CD8-positive, alpha-beta memory T cell (primary cell): Measurements from ENCODE around the gene SLC16A6. TPM values are rescaled to one million over a fixed set of nuclear protein-coding genes. Genes with fewer than 3 reads are reported as not detected.
"Not testable (repeated sequence)": the region's sequence is repeated elsewhere in the genome, so short reads cannot be mapped to it uniquely, and the experiment has no call there.

Experiments used
- CTCF ChIA-PET: fragments of 350-600 bp; sonication (Branson Sonifier 250); formaldehyde crosslinking; loops from one replicate; lab custom pipeline; 2021; ENCODE audit warnings: antibody characterized with exemption; lab: Charles Lee
- POLR2A ChIA-PET: fragments of 350-600 bp; sonication (Branson Sonifier 250); formaldehyde crosslinking; loops from one replicate; lab custom pipeline; 2021; ENCODE audit warnings: antibody characterized with exemption; lab: Charles Lee
- DNase-seq, 5 donors: peaks; one replicate each; pipeline versions ENCODE4 v3.0.0 to v3.0.0-alpha.2; 2020 to 2022; ENCODE audit warnings: mixed read lengths in 1 of 5
- H3K27ac ChIP-seq: one replicate; pipeline ENCODE4 v1.7.0; 2013; ENCODE audit warnings: low read depth, mild to moderate bottlenecking, low read length, moderate library complexity
- H3K27me3 ChIP-seq: 2 replicates; pipeline ENCODE4 v1.7.0; 2013; ENCODE audit warnings: low read length, mild to moderate bottlenecking; ENCODE audit not compliant: insufficient read depth, poor library complexity, severe bottlenecking
- H3K36me3 ChIP-seq: 2 replicates; pipeline ENCODE4 v1.7.0; 2013; ENCODE audit warnings: mild to moderate bottlenecking, low read length, moderate library complexity; ENCODE audit not compliant: insufficient read depth
- H3K4me1 ChIP-seq: 2 replicates; pipeline ENCODE4 v1.7.0; 2013; ENCODE audit warnings: mild to moderate bottlenecking, low read length, moderate library complexity; ENCODE audit not compliant: insufficient read depth
- H3K4me3 ChIP-seq: 2 replicates; pipeline ENCODE4 v1.7.0; 2013; ENCODE audit warnings: mild to moderate bottlenecking, low read length
- H3K9me3 ChIP-seq: 2 replicates; pipeline ENCODE4 v1.7.0; 2013; ENCODE audit warnings: mild to moderate bottlenecking, low read length
- H3K27ac Mint-ChIP-seq, 8 donors: one replicate each; pipeline ENCODE4 v1.8.0; 2020 to 2021; ENCODE audit warnings: mixed read lengths in 8 of 8, mild to moderate bottlenecking in 6 of 8, inconsistent platforms in 3 of 8, moderate library complexity in 3 of 8
- H3K27me3 Mint-ChIP-seq, 2 donors: one replicate each; pipeline ENCODE4 v1.8.0; 2020 to 2021; ENCODE audit warnings: mixed read lengths in 2 of 2, mild to moderate bottlenecking in 1 of 2, moderate library complexity in 1 of 2
- H3K36me3 Mint-ChIP-seq, 3 donors: one replicate each; pipeline ENCODE4 v1.8.0; 2020 to 2021; ENCODE audit warnings: mixed read lengths in 3 of 3, inconsistent platforms in 1 of 3, mild to moderate bottlenecking in 1 of 3
- H3K4me1 Mint-ChIP-seq, 3 donors: one replicate each; pipeline ENCODE4 v1.8.0; 2020 to 2021; ENCODE audit warnings: mixed read lengths in 3 of 3, inconsistent platforms in 1 of 3, mild to moderate bottlenecking in 1 of 3
- H3K4me3 Mint-ChIP-seq, 7 donors: one replicate each; pipeline ENCODE4 v1.8.0; 2020 to 2021; ENCODE audit warnings: mixed read lengths in 7 of 7, mild to moderate bottlenecking in 6 of 7, moderate library complexity in 4 of 7, inconsistent platforms in 2 of 7
- H3K9me3 Mint-ChIP-seq, 5 donors: one replicate each; pipeline ENCODE4 v1.8.0; 2020 to 2022; ENCODE audit warnings: mixed read lengths in 5 of 5, mild to moderate bottlenecking in 3 of 5, moderate library complexity in 2 of 5, inconsistent platforms in 1 of 5
- polyA plus RNA-seq: library from polyadenylated mRNA; unstranded; fragments of 300-500 nt; fragmentation: Illumina TruSeq; gene quantifications from one replicate; pipeline ENCODE4 v1.2.3, GENCODE V29; 2021
- total RNA-seq, 2 experiments: library from RNA; stranded (reverse); gene quantifications; one replicate each; pipeline ENCODE4 v1.2.3, GENCODE V29; 2021

SLC16A6 gene
- total and polyA plus RNA-seq, 3 experiments from 2014 or later: 1.3 to 9.4 (median 8.4) TPM

- Histone ChIP-seq H3K36me3 (peaks cover 4% of the 10 kb centered on the region), H3K4me1 (peaks cover 84% of the 10 kb centered on the region), H3K27me3 (no peaks in the 10 kb centered on the region), H3K27ac (peak overlapping the region; percentile 27), H3K4me3 (peak overlapping the region; percentile 38), H3K9me3 (no peaks in the 10 kb centered on the region)
- Mint-ChIP-seq H3K36me3 (peaks cover 4 to 34% (median 9%) of the 10 kb centered on the region in 3 donors), H3K9me3 (no peaks in the 10 kb centered on the region), H3K4me3 (peak overlapping the region; percentile 60 to 82 (median 70)), H3K27ac (peak overlapping the region; percentile 85 to 99 (median 98)), H3K4me1 (peaks cover 75 to 92% (median 82%) of the 10 kb centered on the region in 3 donors), H3K27me3 (no peaks in the 10 kb centered on the region)
- CTCF ChIA-PET: interaction anchor here (0.9 to 1.3 kb wide), 3 partner anchors 31 to 83 kb away, joined by 3 to 4 read pairs (median 3); no protein-coding TSS in a partner anchor
- POLR2A ChIA-PET: interaction anchor here (0.6 to 1.6 kb wide), 5 partner anchors 15 to 181 kb away, joined by 3 to 5 read pairs (median 4); no protein-coding TSS in a partner anchor
- peak in 1 of 5 donors; percentile 58 for DNase-seq
These were observed 35.0 kb downstream of the SLC16A6 start for GRCh38 chr17:68255731-68256538.

DNA sequence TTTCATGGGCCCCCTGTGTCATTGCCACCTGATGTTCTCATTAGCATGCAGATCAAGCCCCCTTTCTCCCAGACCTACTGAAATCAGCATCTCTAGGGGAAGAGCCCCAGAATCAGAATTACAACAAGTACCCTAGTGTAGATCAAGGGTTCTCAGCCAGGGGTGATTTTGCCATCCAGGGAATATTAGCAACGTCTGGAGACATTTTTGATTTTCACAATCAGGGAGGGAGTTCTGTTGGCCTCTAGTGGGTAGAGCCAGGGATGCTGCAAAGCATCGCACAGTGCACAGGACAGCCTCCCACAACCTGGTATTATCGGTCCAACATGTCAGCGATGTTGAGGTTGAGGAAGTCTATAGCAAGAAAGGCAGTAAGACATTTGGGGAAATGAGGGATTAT lies 35.8 kb downstream of the SLC16A6 start:
- ChIA-PET POLR2A (interaction anchor here (1.0 to 1.6 kb wide), 2 partner anchors 49 to 182 kb away, joined by 3 to 4 read pairs; no protein-coding TSS in a partner anchor), CTCF (interaction anchor here (1.1 to 1.6 kb wide), 4 partner anchors 49 to 182 kb away, joined by 3 to 4 read pairs (median 3); no protein-coding TSS in a partner anchor)
- Histone ChIP-seq H3K36me3 (peaks cover 7% of the 10 kb centered on the region), H3K4me1 (peaks cover 80% of the 10 kb centered on the region), H3K9me3 (no peaks in the 10 kb centered on the region), H3K4me3 (peak overlapping the region; percentile 38), H3K27me3 (no peaks in the 10 kb centered on the region), H3K27ac (peak overlapping the region; percentile 27)
- peaks cover 4 to 41% (median 10%) of the 10 kb centered on the region in 3 donors for H3K36me3 Mint-ChIP-seq
- peak overlapping the region; percentile 85 to 99 (median 98) for H3K27ac Mint-ChIP-seq
- no peaks in the 10 kb centered on the region for H3K9me3 Mint-ChIP-seq
- no peak for DNase-seq
- H3K4me1 Mint-ChIP-seq: peaks cover 73 to 93% (median 79%) of the 10 kb centered on the region in 3 donors
- H3K27me3 Mint-ChIP-seq: no peaks in the 10 kb centered on the region
- peak overlapping the region; percentile 60 to 82 (median 70) for H3K4me3 Mint-ChIP-seq

DNA sequence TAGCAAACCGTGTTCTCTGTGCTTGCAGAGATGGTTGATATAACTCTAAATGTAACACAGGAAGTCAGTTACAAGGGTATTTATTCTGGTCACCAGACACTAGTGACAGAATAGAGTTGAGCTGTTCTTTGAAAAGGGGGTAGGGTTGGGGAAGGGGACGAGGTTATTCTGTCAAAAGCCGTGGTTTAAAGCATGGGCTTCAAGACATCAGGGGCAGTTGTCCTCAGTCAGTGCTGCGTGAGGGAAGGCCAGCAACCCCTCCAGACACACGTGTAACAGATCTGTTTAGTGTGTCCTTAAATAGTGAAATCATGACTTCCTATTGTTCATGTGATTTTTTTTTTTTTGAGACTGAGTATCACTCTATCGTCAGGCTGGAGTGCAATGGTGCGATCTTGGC lies 37.5 kb downstream of the SLC16A6 start:
- not testable (repeated sequence) for H3K4me3 ChIP-seq, H3K27me3 ChIP-seq, H3K27me3 Mint-ChIP-seq, H3K9me3 ChIP-seq, H3K36me3 ChIP-seq, H3K9me3 Mint-ChIP-seq
- peak in 1 of 5 donors; percentile 48 for DNase-seq
- Mint-ChIP-seq H3K36me3 (peaks cover 4 to 48% (median 11%) of the 10 kb centered on the region in 3 donors), H3K27ac (peak overlapping the region; percentile 84 to 100 (median 98)), H3K4me3 (peak overlapping the region; percentile 65 to 87 (median 77)), H3K4me1 (peaks cover 77 to 96% (median 82%) of the 10 kb centered on the region in 3 donors)
- peaks cover 82% of the 10 kb centered on the region for H3K4me1 ChIP-seq
- peak overlapping the region; percentile 32 for H3K27ac ChIP-seq
- CTCF ChIA-PET: interaction anchor here (1.3 kb wide), 1 partner anchor 215 kb away, joined by 3 read pairs; no protein-coding TSS in a partner anchor
- POLR2A ChIA-PET: interaction anchor here (0.6 kb wide), 1 partner anchor 184 kb away, joined by 6 read pairs; no protein-coding TSS in a partner anchor

- H3K4me3 Mint-ChIP-seq: peak overlapping the region; percentile 87 to 98 (median 96)
- Histone ChIP-seq H3K27ac (peak overlapping the region; percentile 96), H3K4me3 (peak overlapping the region; percentile 97), H3K27me3 (no peaks in the 10 kb centered on the region), H3K36me3 (peaks cover 8% of the 10 kb centered on the region), H3K4me1 (peaks cover 52% of the 10 kb centered on the region), H3K9me3 (no peaks in the 10 kb centered on the region)
- H3K27me3 Mint-ChIP-seq: peaks cover 0 to 8% of the 10 kb centered on the region in 2 donors
- ChIA-PET CTCF (interaction anchor here (0.7 to 4.3 kb wide), 13 partner anchors 10 to 218 kb away, joined by 3 to 34 read pairs (median 3); partner anchors contain the start of gene WIPI1), POLR2A (interaction anchor here (0.6 to 3.9 kb wide), 11 partner anchors 9 to 208 kb away, joined by 3 to 53 read pairs (median 5); partner anchors contain the start of genes ARSG, SLC16A6 and WIPI1)
- peaks cover 4 to 46% (median 5%) of the 10 kb centered on the region in 3 donors for H3K36me3 Mint-ChIP-seq
- no peaks in the 10 kb centered on the region for H3K9me3 Mint-ChIP-seq
- peaks cover 50 to 76% (median 61%) of the 10 kb centered on the region in 3 donors for H3K4me1 Mint-ChIP-seq
- H3K27ac Mint-ChIP-seq: peak overlapping the region; percentile 96 to 100 (median 98)
- peak in 3 of 5 donors; percentile 30 to 54 (median 54) for DNase-seq
These were observed 41.6 kb downstream of the SLC16A6 start for GRCh38 chr17:68249354-68249765.

DNA sequence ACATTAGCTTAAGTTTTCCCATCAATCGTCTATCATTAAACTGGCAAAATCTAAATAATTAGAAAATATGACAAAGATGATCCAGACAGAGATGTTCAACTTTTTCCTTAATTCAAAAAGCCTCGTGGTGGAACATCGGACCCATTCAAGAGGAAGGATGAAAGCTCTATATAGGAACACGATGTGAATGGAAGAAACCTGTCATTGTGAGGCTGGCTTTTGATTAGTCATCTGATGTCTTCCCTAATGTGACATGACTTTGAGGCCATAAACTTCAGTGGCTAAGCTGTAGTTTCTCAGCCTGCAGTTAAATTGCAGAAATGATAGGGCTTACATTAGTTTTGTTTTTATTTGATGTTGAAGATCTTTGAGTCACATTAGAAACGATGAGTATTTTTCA lies 42.0 kb downstream of the SLC16A6 start:
- no peaks in the 10 kb centered on the region for H3K27me3 ChIP-seq
- Mint-ChIP-seq H3K27me3 (peaks cover 0 to 8% of the 10 kb centered on the region in 2 donors), H3K27ac (peak overlapping the region; percentile 96 to 100 (median 98)), H3K4me3 (peak overlapping the region; percentile 87 to 98 (median 96)), H3K4me1 (peaks cover 46 to 74% (median 61%) of the 10 kb centered on the region in 3 donors), H3K9me3 (no peaks in the 10 kb centered on the region), H3K36me3 (peaks cover 4 to 42% (median 5%) of the 10 kb centered on the region in 3 donors)
- H3K27ac ChIP-seq: peak overlapping the region; percentile 96
- POLR2A ChIA-PET: interaction anchor here (0.6 to 3.9 kb wide), 14 partner anchors 10 to 212 kb away, joined by 3 to 53 read pairs (median 7); partner anchors contain the start of genes ARSG, SLC16A6 and WIPI1
- CTCF ChIA-PET: interaction anchor here (0.7 to 4.3 kb wide), 14 partner anchors 10 to 219 kb away, joined by 3 to 34 read pairs (median 4); partner anchors contain the start of gene WIPI1
- peaks cover 8% of the 10 kb centered on the region for H3K36me3 ChIP-seq
- no peak for DNase-seq
- peaks cover 47% of the 10 kb centered on the region for H3K4me1 ChIP-seq
- peak overlapping the region; percentile 97 for H3K4me3 ChIP-seq
- H3K9me3 ChIP-seq: no peaks in the 10 kb centered on the region

GRCh38 chr17:68248199-68248825 lies 42.6 kb downstream of the SLC16A6 start:
- Mint-ChIP-seq H3K27ac (peak overlapping the region; percentile 96 to 100 (median 98)), H3K9me3 (no peaks in the 10 kb centered on the region), H3K4me3 (peak overlapping the region; percentile 87 to 98 (median 96)), H3K27me3 (peaks cover 0 to 8% of the 10 kb centered on the region in 2 donors), H3K4me1 (peaks cover 40 to 70% (median 60%) of the 10 kb centered on the region in 3 donors), H3K36me3 (peaks cover 4 to 42% (median 5%) of the 10 kb centered on the region in 3 donors)
- Histone ChIP-seq H3K4me1 (peaks cover 41% of the 10 kb centered on the region), H3K9me3 (no peaks in the 10 kb centered on the region), H3K36me3 (peaks cover 8% of the 10 kb centered on the region), H3K4me3 (peak overlapping the region; percentile 97), H3K27me3 (no peaks in the 10 kb centered on the region), H3K27ac (peak overlapping the region; percentile 96)
- DNase-seq: peak in 1 of 5 donors; percentile 70
- ChIA-PET POLR2A (interaction anchor here (0.8 to 3.9 kb wide), 19 partner anchors 10 to 212 kb away, joined by 3 to 53 read pairs (median 6); partner anchors contain the start of genes ARSG, SLC16A6 and WIPI1), CTCF (interaction anchor here (0.6 to 4.3 kb wide), 14 partner anchors 10 to 219 kb away, joined by 3 to 34 read pairs (median 4); no protein-coding TSS in a partner anchor)
